Stimulated activated naive CD4-positive, alpha-beta T cell (primary cell): Measurements from ENCODE around the gene EIF2S3.
"Not testable (repeated sequence)": the region's sequence is repeated elsewhere in the genome, so short reads cannot be mapped to it uniquely, and the experiment has no call there.

Experiments
- DNase-seq, 6 experiments: peaks; one replicate each; lab custom pipeline; 2025; lab: John Stamatoyannopoulos, UW

The EIF2S3 gene

DNA sequence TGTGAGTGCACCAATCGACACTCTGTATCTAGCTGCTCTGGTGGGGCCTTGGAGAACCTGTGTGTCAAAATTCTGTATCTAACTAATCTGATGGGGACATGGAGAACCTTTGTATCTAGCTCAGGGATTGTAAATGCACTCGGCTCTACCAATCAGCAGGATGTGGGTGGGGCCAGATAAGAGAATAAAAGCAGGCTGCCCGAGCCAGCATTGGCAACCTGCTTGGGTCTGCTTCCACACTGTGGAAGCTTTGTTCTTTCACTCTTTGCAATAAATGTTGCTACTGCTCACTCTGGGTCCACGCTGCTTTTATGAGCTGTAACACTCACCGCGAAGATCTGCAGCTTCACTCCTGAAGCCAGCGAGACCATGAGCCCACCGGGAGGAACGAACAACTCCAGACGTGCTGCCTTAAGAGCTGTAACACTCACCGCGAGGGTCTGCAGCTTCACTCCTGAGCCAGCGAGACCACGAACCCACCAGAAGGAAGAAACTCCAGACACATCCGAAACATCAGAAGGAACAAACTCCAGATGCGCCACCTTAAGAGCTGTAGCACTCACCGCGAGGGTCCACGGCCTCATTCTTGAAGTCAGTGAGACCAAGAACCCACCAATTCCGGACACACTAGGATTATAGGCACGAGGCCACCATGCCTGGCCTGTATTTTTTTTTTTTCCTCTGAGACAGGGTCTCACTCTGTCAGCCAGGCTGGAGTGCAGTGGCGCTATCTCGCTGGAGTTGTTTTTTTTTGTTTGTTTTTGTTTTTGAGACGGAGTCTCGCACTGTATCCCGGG is 4.0 kb upstream of the EIF2S3 start:
- DNase-seq: not testable (repeated sequence)

GRCh38 chrX:24055043-24055356 is 244 bp downstream of the EIF2S3 start:
- no peak for DNase-seq

GRCh38 chrX:24063488-24063887 is 8.7 kb downstream of the EIF2S3 start:
- DNase-seq: no peak

- DNase-seq: no peak
Measured at GRCh38 chrX:24069877-24070276, 15.1 kb downstream of the EIF2S3 start.

GRCh38 chrX:24079411-24079810 is 24.7 kb downstream of the EIF2S3 start:
- no peak for DNase-seq

DNA sequence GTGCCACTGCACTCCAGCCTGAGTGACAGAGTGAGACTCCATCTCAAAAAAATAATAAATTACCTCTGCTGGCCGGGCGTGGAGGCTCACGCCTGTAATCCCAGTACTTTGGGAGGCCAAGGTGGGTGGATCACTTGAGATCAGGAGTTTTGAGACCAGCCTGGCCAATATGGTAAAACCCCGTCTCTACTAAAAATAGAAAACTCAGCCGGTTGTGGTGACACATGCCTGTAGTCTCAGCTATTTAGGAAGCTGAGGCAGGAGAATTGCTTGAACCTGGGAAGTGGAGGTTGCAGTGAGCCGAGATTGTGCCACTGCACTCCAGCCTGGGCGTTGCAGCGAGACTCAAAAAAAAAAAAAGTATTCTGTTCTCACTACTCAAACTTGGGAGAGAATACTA is 25.5 kb downstream of the EIF2S3 start:
- DNase-seq: not testable (repeated sequence)

DNA sequence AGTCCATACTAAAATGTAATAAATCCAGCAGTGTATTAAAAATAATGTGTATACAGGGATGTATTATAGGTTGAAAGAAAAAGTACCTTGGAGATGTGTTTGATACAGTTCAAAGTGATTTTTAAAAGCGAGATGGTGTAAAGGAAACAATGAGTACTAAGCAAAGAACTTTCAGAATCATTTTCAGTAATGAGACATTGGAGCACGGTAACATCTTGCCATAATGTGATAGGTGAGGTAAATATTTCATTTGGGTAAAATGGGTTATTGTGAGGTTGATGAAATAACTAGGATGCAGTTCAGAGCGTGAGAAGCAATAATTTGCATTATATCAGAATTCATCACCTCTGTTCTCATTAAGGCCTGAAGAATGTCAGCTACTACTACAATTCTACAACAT is 25.9 kb downstream of the EIF2S3 start:
- no peak for DNase-seq

DNA sequence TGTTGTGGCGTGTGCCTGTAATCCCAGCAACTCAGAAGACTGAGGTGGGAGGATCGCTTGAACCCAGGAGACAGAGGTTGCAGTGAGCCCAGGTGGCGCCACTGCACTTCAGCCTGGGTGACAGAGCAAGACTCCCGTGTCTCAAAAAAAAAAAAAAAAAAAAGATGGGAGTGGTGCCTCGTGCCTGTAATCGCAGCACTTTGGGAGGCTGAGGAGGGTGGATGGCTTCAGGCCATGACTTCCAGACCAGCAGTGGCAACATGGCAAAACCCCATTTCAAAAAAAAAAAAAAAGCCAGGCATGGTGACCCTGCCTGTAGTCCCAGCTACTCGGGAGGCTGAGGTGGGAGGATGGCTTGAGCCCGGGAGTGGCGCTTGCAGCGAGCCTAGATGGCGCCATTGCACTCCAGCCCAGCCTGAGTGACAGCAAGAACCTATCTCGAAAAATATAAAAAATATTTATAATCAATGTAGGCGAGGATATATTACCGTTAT is 27.0 kb downstream of the EIF2S3 start:
- peak; percentile 7 to 47 (median 38) for DNase-seq

- DNase-seq: no peak
Measured at GRCh38 chrX:24082447-24082846, 27.7 kb downstream of the EIF2S3 start.

DNA sequence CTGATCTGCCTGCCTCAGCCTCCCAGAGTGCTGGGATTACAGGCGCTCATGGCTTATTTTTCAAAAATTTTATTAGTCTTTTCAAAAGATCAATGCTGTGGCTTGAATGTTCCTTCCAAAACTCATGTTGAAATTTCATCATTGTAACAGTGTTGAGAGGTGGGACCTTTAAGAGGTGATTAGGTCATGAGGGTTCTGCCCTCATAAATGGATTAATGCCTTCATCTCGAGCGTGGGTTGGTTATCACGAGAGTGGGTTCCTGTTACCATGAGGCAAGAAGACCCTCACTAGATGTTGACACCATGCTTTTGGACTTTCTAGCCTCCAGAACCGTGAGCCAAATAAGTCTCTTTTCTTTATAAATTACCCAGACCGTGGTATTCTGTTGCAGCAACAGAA is 30.3 kb downstream of the EIF2S3 start:
- no peak for DNase-seq

DNA sequence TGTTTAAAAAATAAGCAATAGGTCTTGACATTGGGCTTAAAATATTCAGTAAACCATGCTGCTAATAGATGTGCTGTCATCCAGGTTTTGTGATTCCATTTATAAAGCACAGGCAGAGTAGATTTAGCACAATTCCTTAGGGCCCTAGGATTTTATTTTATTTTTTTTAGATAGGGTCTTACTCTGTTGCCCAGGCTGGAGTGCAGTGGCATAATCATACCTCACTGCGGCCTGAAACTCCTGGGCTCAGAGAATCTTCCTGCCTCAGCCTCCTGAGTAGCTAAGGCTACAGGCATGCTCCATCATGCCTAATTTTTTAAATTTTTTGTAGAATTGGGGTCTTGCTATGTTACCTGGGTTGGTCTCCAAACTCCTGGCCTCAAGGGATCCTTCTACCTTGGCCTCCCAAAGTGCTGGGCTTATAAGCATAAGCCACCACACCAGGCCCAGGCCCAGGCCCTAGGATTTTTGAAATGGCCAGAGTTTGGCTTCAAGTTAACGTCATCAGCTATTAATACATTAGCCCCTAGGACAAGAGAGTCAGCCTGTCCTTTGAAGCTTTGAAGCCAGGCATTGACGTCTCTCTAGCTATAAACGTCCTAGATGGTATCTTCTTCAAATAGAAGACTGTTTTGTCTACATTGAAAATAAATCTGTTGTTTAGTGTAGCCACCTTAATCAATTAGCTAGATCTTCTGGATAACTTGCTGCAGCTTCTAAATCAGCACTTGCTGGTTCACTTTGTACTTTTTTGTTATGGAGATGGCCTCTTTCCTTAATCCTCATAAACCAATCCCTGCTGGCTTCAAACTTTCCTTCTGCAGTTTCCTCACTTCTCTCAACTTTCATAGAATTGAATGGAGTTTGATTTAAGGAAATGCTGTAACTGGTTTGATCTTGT is 35.8 kb downstream of the EIF2S3 start:
- no peak for DNase-seq

DNA sequence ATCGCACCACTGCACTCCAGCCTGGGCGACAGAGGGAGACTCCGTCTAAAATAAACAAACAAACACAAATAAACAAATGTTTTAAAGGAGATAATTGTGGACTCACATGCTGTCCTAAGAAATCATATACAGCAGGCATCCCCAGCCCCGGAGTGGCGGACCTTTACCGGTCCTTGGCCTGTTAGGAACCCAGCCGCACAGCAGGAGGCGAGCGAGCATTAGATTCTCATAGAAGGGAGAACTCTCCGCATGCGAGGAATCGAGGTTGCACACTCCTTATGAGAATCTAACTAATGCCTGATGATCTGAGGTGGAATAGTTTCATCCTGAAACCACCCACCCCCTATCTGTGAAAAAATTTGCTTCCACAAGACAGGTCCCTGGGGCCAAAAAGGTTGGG is 39.0 kb downstream of the EIF2S3 start:
- no peak for DNase-seq

- no peak for DNase-seq
Measured at GRCh38 chrX:24097741-24098260, 43.0 kb downstream of the EIF2S3 start.

- no peak for DNase-seq
Measured at GRCh38 chrX:24098932-24099331, 44.2 kb downstream of the EIF2S3 start.

DNA sequence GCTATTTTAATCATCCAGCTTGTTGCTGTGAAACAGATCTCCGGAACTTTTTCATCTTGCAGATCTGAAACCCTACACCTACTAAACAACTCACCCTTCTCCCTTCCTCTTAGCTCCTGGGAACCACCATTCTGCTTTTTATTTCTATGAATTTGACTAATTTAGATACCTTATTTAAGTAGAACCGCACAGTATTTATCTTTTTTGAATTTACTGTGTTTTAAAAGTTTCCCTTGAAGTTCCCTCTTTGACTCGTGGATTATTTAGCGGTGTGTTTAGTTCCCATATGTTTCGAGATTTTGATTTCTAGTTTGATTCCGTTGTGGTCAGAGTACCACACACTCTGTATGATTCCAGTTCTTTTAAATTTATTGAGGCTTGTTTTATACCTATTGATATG is 44.6 kb downstream of the EIF2S3 start:
- DNase-seq: no peak

GRCh38 chrX:24100713-24101112 is 46.0 kb downstream of the EIF2S3 start:
- no peak for DNase-seq

DNA sequence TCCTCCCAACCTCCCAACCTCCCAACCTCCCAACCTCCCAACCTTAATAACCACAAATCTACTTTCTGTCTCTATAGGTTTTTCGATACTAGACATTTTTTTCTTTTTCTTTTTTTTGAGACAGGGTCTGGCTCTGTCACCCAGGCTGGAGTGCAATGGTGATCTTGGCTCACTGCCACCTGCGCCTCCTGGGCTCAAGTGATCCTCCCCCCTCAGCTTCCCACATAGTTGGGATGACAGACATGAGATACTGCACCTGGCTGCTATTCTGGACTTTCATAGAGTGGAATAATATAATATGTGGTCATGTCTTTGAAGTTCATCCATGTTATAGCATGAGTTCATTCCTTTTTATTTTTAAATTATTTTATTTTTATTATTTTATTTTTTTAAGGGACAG is 55.3 kb downstream of the EIF2S3 start:
- DNase-seq: no peak

- no peak for DNase-seq
Measured at GRCh38 chrX:24113181-24113580, 58.4 kb downstream of the EIF2S3 start.

- no peak for DNase-seq
Measured at GRCh38 chrX:24117258-24117657, 62.5 kb downstream of the EIF2S3 start.

- DNase-seq: no peak
Measured at GRCh38 chrX:24124244-24124799, 69.6 kb downstream of the EIF2S3 start.

DNA sequence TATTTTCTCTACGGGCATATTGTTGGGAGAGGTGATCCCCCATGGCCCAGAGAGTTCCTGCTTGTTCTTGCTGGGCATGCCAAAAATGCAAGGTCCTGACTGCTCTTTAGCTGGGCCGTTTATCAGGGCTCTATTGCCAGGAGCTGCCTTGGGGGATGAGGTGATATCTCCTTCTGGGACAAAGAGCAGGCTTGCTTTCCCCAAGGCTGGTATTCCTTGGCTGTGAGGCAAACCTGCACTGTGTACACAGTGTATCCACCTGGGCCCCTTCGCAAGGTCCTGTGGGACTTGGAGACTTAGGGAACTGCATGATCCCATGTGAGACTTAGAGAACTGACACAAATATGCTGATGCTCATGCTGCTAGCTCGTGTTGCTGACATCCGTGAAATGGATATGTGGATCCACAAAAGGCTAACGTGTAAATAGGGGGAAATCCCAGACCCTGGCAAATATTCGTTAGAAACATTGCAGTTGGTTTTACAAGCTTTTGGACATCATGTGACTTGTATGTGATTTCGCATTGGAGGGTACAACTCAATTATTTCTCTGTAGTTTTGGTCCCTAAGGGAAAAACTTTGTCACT is 70.4 kb downstream of the EIF2S3 start:
- DNase-seq: no peak
